Neuronal stem cell (in vitro differentiated cells): ENCODE results near the gene GSTM4.
"Not testable (repeated sequence)": the region's sequence is repeated elsewhere in the genome, so short reads cannot be mapped to it uniquely, and the experiment has no call there.

Experiments
- DNase-seq: peaks from one replicate; pipeline ENCODE4 v3.0.0-alpha.2; 2013; ENCODE audit warnings: low spot score
- H2AFZ ChIP-seq: one replicate; pipeline ENCODE4 v1.6.1; 2013; ENCODE audit warnings: mild to moderate bottlenecking, low read length, inconsistent platforms
- H2AK5ac ChIP-seq: 2 replicates; pipeline ENCODE4 v1.6.1; 2013; ENCODE audit warnings: low read depth, mild to moderate bottlenecking, inconsistent platforms, low read length, moderate library complexity, mixed read lengths
- H2BK120ac ChIP-seq: 2 replicates; pipeline ENCODE4 v1.6.1; 2013; ENCODE audit warnings: low read depth, mild to moderate bottlenecking, inconsistent platforms, low read length, moderate library complexity, mixed read lengths
- H2BK12ac ChIP-seq: one replicate; pipeline ENCODE4 v1.6.1; 2013; ENCODE audit warnings: low read length, inconsistent platforms
- H2BK15ac ChIP-seq: 2 replicates; pipeline ENCODE4 v1.6.1; 2013; ENCODE audit warnings: mild to moderate bottlenecking, low read length, inconsistent platforms, mixed read lengths
- H2BK5ac ChIP-seq: one replicate; pipeline ENCODE4 v1.6.1; 2013; ENCODE audit warnings: inconsistent platforms, mild to moderate bottlenecking, low read length, moderate library complexity
- H3K14ac ChIP-seq: one replicate; pipeline ENCODE4 v1.6.1; 2013; ENCODE audit warnings: low read length, inconsistent platforms
- H3K18ac ChIP-seq: 2 replicates; pipeline ENCODE4 v1.6.1; 2013; ENCODE audit warnings: low read length, inconsistent platforms
- H3K23ac ChIP-seq: 2 replicates; pipeline ENCODE4 v1.6.1; 2013; ENCODE audit warnings: low read depth, mild to moderate bottlenecking, mixed read lengths, low read length, inconsistent platforms; ENCODE audit not compliant: poor library complexity
- H3K27ac ChIP-seq: replicated peaks from 3 replicates; pipeline ENCODE4 v1.5.1; 2013; ENCODE audit warnings: low read length, inconsistent platforms
- H3K27me3 ChIP-seq, 3 experiments: 2 replicates each; pipeline ENCODE4 v1.6.1; 2013; ENCODE audit warnings: low read length in 3 of 3, mild to moderate bottlenecking in 2 of 3, inconsistent platforms in 1 of 3, low read depth in 1 of 3, mixed read lengths in 1 of 3, moderate library complexity in 1 of 3; ENCODE audit not compliant: control insufficient read depth in 3 of 3, insufficient read depth in 3 of 3
- H3K36me3 ChIP-seq, 2 donors: replicated peaks in 1 of 2; 2 replicates each; pipeline ENCODE4 v1.6.1; 2013; ENCODE audit warnings: low read length in 2 of 2; ENCODE audit not compliant: control insufficient read depth in 2 of 2, insufficient read depth in 2 of 2
- H3K4ac ChIP-seq: 2 replicates; pipeline ENCODE4 v1.6.1; 2013; ENCODE audit warnings: inconsistent platforms, mild to moderate bottlenecking, low read length, moderate library complexity
- H3K4me1 ChIP-seq, 2 donors: 1 replicate in 1 of 2; 2 replicates in 1 of 2; pipeline ENCODE4 v1.6.1; 2013; ENCODE audit warnings: low read length in 2 of 2, low read depth in 1 of 2; ENCODE audit not compliant: control insufficient read depth in 2 of 2, insufficient read depth in 1 of 2
- H3K4me2 ChIP-seq: one replicate; pipeline ENCODE4 v1.6.1; 2013; ENCODE audit warnings: mild to moderate bottlenecking, low read length, inconsistent platforms; ENCODE audit not compliant: insufficient read depth, poor library complexity, severe bottlenecking
- H3K4me3 ChIP-seq, 2 donors: 2 replicates each; pipeline ENCODE4 v1.5.1; 2013; ENCODE audit warnings: low read length in 2 of 2, mild to moderate bottlenecking in 2 of 2, inconsistent platforms in 1 of 2, moderate library complexity in 1 of 2
- H3K79me1 ChIP-seq: one replicate; pipeline ENCODE4 v1.6.1; 2013; ENCODE audit warnings: low read depth, mild to moderate bottlenecking, inconsistent platforms, low read length, moderate library complexity
- H3K9ac ChIP-seq: one replicate; pipeline ENCODE4 v1.6.1; 2013; ENCODE audit warnings: mild to moderate bottlenecking, low read depth, low read length, inconsistent platforms; ENCODE audit not compliant: poor library complexity
- H3K9me3 ChIP-seq, 2 donors: replicated peaks in 1 of 2; 2 replicates each; pipeline versions ENCODE3 to v1.6.1; 2013; ENCODE audit warnings: low read length in 2 of 2, mild to moderate bottlenecking in 2 of 2, inconsistent platforms in 1 of 2, low read depth in 1 of 2, mixed read lengths in 1 of 2, moderate library complexity in 1 of 2; ENCODE audit not compliant: control insufficient read depth in 2 of 2, insufficient read depth in 1 of 2
- H4K8ac ChIP-seq: one replicate; pipeline ENCODE4 v1.6.1; 2013; ENCODE audit warnings: low read depth, mild to moderate bottlenecking, inconsistent platforms, low read length, moderate library complexity
- H4K91ac ChIP-seq: one replicate; pipeline ENCODE4 v1.6.1; 2013; ENCODE audit warnings: low read length, low read depth, mild to moderate bottlenecking, inconsistent platforms; ENCODE audit not compliant: poor library complexity
- WGBS, 2 donors: extraction: QIAGEN DNeasy Blood & Tissue Kit; methylation state at CpG; one replicate each; pipeline ENCODE4 v1.1.7; 2013; ENCODE audit warnings: missing lambda C conversion rate in 2 of 2, mixed read lengths in 1 of 2; ENCODE audit not compliant: insufficient read length in 2 of 2, insufficient replicate concordance in 1 of 2; ENCODE audit errors: extremely low coverage in 2 of 2; 5-methylcytosine and 5-hydroxymethylcytosine counted together

Gene GSTM4

DNA sequence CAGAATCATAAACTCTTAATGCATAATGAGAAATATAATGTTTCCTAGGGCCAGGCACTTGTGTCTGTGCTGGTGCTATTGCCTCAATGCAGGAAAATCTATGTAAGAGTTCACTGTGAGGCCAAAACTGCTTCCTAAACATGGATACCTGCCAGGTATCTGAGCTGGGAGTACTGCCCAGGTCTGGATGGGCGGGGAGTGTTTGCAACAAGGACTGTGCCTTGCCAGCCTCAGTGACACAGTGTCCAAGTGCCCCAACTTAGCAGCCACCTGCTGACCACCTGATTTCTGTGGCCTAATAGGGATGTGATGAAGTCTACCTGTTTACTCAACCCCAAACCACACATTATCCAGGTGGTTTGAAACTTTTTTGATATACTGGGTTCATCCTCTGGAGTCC, 29.5 kb downstream of the GSTM4 start:
- H3K9me3 ChIP-seq, H3K4me2 ChIP-seq, H3K9ac ChIP-seq, H3K79me1 ChIP-seq, H3K18ac ChIP-seq, H2BK15ac ChIP-seq, H3K23ac ChIP-seq, H3K14ac ChIP-seq, H3K4me3 ChIP-seq, H3K36me3 ChIP-seq, H2BK12ac ChIP-seq, H3K4ac ChIP-seq, DNase-seq, H4K91ac ChIP-seq, H2AFZ ChIP-seq, H3K27ac ChIP-seq, H2BK120ac ChIP-seq, H2AK5ac ChIP-seq, H3K27me3 ChIP-seq, H3K4me1 ChIP-seq, H4K8ac ChIP-seq, H2BK5ac ChIP-seq: not testable (repeated sequence)
- no CpG with 5 or more reads among the region's 1 CpG for WGBS, 2 donors

DNA sequence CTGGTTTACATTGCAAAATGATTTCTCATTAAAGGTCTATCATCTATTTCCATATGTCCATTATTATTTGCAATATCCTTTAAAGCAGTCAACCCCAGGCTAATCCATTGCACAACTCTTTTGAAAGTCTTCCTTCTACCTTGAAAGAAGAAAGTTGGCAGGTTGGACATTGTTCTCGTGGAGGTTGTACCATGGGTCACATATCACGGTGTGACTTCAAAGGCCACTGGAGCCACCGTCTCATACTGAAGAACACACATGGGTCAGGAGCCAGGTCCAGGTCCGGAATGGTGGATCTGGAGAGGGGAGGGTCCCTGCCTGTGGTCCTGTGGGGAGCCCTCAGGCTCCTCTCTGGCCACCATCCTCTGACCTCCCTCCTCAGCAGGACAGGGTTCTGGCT, 30.0 kb downstream of the GSTM4 start:
- not testable (repeated sequence) for H3K36me3 ChIP-seq, H2BK15ac ChIP-seq, H2BK120ac ChIP-seq, H3K4ac ChIP-seq, H3K79me1 ChIP-seq, H4K8ac ChIP-seq, H2BK5ac ChIP-seq, H3K18ac ChIP-seq, H3K9ac ChIP-seq, H3K27ac ChIP-seq, H3K4me2 ChIP-seq, H3K9me3 ChIP-seq, H3K27me3 ChIP-seq, H3K23ac ChIP-seq, H3K4me1 ChIP-seq, H3K14ac ChIP-seq, H2AFZ ChIP-seq, H2BK12ac ChIP-seq, H2AK5ac ChIP-seq, H4K91ac ChIP-seq, DNase-seq, H3K4me3 ChIP-seq
- no CpG with 5 or more reads among the region's 4 CpGs for WGBS, 2 donors

- H3K14ac ChIP-seq, H3K27me3 ChIP-seq, H3K79me1 ChIP-seq, H4K91ac ChIP-seq, H3K9me3 ChIP-seq, H3K27ac ChIP-seq, H3K4me1 ChIP-seq, H2BK120ac ChIP-seq, H2BK15ac ChIP-seq, H3K18ac ChIP-seq, H3K4me2 ChIP-seq, H2BK12ac ChIP-seq, H3K4ac ChIP-seq, DNase-seq, H3K23ac ChIP-seq, H2BK5ac ChIP-seq, H2AK5ac ChIP-seq, H3K36me3 ChIP-seq, H4K8ac ChIP-seq: not testable (repeated sequence)
- peak overlapping the region; percentile 38 to 44 for H3K4me3 ChIP-seq
- H2AFZ ChIP-seq, result peak overlapping the region; percentile 80
- no CpG with 5 or more reads among the region's 11 CpGs for WGBS, 2 donors
- peak overlapping the region; percentile 92 for H3K9ac ChIP-seq
These were observed 31.2 kb downstream of the GSTM4 start for GRCh38 chr1:109687109-109687508.

GRCh38 chr1:109687641-109688499, 32.0 kb downstream of the GSTM4 start, which contains the start of gene GSTM1:
Gene GSTM1, plus strand, starts transcription at chr1:109687817. Its CDS starts 57 bp downstream, at chr1:109687874.
- Histone ChIP-seq H4K91ac (peak within 1 kb of the TSS; percentile 64), H2BK5ac (no peak within 1 kb of the TSS), H3K9me3 (no peaks in the 10 kb centered on the region), H3K18ac (peak within 1 kb of the TSS; percentile 98), H2BK12ac (peak within 1 kb of the TSS; percentile 99), H3K4me3 (peak within 1 kb of the TSS; percentile 48 to 79), H3K4me2 (peak within 1 kb of the TSS; percentile 65), H3K14ac (peak within 1 kb of the TSS; percentile 94), H2BK15ac (peak within 1 kb of the TSS; percentile 91), H3K4ac (peak within 1 kb of the TSS; percentile 98), H3K27me3 (no peaks in the 10 kb centered on the region), H3K9ac (peak within 1 kb of the TSS; percentile 92), H2AFZ (peak within 1 kb of the TSS; percentile 80), H3K27ac (no peak within 1 kb of the TSS), H3K79me1 (no peaks in the 10 kb centered on the region), H2BK120ac (no peak within 1 kb of the TSS), H3K23ac (peak within 1 kb of the TSS; percentile 44), H2AK5ac (peak within 1 kb of the TSS; percentile 70), H4K8ac (peak within 1 kb of the TSS; percentile 70), H3K36me3 (peaks cover 0 to 4% of the 10 kb centered on the region in 2 donors), H3K4me1 (peaks cover 0 to 6% of the 10 kb centered on the region in 2 donors)
- WGBS, 2 donors, result no CpG with 5 or more reads among the region's 46 CpGs
- peak; percentile 70 for DNase-seq
